NCI-H2171 treated with DMSO at 0.1 percent for 48 hours (cell line): Measurements from ENCODE around the gene EMX2.
A peak's percentile ranks its signal among the peaks of the same experiment; 100 is the strongest.
"Not testable (repeated sequence)": the region's sequence is repeated elsewhere in the genome, so short reads cannot be mapped to it uniquely, and the experiment has no call there.

ENCODE experiments used
- DNase-seq: peaks from one replicate; lab custom pipeline; 2025; lab: John Stamatoyannopoulos, UW

EMX2 gene

DNA sequence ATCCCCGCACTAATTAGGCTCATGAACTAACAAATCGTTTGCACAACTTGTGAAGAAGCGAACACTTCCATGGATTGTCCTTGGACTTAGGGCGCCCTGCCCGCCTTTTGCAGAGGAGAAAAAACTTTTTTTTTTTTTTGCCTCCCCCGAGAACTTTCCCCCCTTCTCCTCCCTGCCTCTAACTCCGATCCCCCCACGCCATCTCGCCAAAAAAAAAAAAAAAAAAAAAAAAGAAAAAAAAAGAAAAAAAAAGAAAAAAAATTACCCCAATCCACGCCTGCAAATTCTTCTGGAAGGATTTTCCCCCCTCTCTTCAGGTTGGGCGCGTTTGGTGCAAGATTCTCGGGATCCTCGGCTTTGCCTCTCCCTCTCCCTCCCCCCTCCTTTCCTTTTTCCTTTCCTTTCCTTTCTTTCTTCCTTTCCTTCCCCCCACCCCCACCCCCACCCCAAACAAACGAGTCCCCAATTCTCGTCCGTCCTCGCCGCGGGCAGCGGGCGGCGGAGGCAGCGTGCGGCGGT is at the start of gene EMX2:
TSS of gene EMX2 (plus strand) at position 41 of the 519 bp plus-strand sequence. CDS start 522 bp downstream, outside the sequence.
- DNase-seq: no peak

GRCh38 chr10:117496031-117496430 is 46.5 kb upstream of the EMX2 start:
- DNase-seq: no peak

DNA sequence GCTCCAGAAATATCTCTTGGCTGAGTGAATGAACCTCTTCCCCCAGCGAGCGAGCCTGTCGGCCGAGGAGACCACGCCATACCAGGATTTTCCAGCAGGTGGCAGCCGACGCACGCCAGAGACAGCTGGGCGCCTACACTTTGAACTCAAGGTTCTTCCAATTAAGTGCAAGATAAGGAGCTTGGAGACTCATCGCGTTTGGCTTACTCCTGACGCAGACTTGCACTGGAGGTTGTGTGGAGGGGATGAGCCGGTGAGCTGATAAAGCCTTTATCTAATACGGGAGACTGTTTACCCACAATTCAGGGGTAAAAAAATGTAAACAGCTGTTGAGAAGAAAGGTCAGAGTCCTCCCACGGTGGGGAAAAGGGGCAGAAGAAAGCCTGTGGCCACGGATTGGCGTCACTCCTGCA is 45.9 kb upstream of the EMX2 start:
- DNase-seq: peak; percentile 74

- DNase-seq: no peak
These were observed 44.8 kb upstream of the EMX2 start for GRCh38 chr10:117497736-117498135.

- DNase-seq: no peak
These were observed 43.1 kb upstream of the EMX2 start for GRCh38 chr10:117499248-117500105.

DNA sequence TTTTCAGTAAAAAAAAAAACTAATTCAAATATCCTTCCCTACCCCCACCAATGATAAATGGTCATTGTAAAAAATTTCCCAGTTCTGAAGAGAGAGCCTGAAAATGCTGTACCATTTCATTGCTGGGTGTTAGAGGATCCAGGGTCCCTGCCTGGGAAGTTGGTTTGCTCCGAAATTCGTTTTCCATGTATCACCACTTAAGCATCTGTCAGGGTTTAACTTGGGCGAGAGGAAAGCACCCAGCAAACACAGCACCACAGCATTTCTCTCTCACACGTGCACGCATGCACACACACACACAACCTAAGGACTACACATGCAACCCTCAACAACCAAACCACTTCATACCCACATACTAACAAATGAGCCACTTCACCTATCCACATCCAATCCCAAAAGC is 42.1 kb upstream of the EMX2 start:
- DNase-seq: no peak

- DNase-seq: no peak
These were observed 41.0 kb upstream of the EMX2 start for GRCh38 chr10:117501460-117502035.

DNA sequence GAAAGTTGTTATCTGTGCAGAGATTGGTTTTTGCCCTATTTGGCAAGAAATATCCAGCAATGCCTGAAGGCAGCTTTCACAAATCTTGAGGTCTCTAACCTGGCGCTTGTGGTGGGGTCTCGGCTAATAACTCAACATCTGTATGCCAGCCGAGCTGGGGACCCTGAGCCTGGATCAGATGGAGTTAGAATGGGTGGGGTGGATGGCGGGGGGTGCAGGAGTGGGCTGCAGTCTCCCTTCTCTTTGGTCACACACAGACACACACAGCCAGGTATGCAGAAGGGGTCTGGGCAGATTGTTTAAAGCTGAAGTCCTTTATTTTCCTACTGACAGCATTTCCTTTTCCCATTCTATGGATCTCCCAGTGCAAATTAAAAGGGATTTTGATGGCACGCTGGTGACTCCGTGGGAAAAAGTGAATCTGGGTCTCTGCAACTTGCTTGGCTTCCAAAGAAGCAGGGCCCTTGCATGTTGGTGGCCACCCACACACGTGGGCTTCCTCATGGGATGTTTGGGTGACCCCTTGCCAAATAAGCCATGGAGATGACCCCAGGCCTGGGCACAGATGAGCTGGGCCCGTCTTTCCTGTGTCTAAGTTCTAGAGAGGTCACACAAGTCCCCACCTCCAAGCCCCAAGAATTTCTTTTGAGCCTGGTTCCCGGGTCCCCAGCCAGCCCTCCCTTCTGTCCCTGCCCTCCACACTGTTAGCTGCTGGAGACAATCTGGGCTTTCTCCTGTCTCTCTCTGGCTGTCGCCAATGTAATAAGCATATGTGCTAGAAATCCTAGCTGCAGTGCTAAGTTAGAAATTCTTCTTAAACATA is 39.9 kb upstream of the EMX2 start:
- no peak for DNase-seq

GRCh38 chr10:117503244-117504205 is 39.0 kb upstream of the EMX2 start:
- DNase-seq: peak; percentile 82

DNA sequence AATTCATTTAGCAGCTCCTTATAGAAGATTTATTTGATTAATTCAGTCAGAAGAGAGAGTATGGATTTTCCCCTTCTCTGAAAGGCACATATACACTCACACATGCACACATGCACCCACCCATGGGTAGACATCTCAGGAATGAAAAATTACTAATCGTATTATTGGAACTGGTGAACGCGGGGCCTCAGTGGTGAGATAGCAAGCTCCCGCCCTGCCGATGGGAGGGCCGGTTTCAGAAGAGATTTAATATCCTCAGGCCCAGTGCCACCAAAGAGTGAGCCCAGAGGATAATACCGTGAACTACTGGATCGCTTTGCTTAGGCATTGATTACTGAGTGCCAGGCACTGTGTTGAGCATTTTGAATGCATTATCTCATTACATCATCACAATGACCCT is 38.0 kb upstream of the EMX2 start:
- DNase-seq: no peak

- not testable (repeated sequence) for DNase-seq
These were observed 35.5 kb upstream of the EMX2 start for GRCh38 chr10:117507081-117507480.

DNA sequence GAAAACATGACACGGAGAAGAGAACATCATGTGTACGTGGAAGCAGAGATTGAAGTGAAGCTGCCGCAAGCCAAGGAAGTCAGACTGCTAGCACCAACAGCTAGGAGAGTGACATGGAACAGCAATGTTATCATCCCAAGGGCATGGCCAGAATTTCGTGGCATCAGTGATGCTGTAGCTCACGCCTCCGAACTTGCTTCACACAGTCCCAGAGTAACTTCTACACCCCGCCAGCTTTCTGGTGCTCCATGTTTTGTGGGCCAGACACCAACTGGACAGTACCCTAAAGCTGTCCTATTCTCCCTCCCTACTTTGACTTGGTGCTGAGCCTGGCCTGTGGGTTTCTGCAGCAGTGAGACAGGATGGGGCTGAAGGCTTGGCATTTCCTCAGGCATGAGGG is 33.0 kb upstream of the EMX2 start:
- no peak for DNase-seq

- no peak for DNase-seq
These were observed 30.8 kb upstream of the EMX2 start for GRCh38 chr10:117511601-117512390.

DNA sequence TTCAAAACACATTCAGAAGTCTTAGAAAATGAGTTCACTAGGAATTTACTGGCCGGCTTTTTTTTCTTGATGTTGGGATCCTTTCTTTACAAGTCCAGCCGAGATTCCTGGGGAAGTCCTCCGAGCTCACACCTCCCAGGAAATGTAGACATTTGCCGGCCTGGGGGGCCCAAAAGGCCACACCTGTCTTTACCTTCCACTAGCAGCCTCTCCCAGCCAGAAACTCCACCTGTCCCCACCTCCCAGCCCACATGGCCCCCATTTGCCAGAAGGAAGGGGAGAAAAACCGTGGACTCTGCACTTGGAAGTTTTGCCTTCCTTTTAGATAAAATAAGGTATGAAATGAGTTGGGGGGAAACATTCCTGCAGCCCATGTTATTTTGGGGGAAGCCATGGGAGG is 27.6 kb upstream of the EMX2 start:
- no peak for DNase-seq

- DNase-seq: no peak
These were observed 25.9 kb upstream of the EMX2 start for GRCh38 chr10:117516681-117517080.

DNA sequence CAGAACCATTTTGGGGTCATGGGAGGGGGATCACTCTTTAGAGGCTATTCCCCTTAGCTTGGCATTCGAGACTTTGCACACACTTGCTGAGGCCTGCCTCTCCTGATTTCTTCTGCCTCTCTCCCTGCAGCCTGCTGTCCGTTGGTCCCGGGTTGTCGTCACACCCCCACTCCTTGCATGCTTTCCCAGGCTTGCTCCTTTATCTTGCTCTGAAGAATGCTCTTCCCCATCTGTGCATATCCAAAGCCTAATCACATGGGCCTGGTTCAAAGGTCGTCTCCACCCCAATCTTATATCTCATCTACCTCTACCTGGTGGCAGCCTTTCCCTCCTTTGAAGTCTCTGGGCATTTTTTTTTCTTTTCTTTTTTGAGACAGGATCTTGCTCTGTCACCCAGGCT is 24.3 kb upstream of the EMX2 start:
- peak; percentile 2 for DNase-seq

DNA sequence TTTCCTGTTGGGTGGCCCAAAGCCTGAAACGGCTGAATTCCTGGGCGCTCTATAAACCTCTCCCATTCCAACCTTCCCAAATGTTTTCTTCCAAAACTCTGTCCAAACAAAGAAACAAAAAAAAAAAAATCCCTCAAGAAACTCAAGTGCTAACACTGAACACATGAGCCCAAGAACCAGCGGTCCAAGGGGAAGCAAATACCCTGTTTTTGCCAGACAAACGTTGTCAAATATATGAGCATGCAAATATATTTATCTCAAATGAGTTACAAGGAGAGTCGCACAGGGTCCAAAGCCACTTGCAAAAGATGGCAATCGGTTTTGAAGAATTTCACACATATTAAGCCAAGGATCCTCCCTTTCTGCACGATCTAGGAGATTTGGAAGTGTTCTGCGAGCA is 23.3 kb upstream of the EMX2 start:
- no peak for DNase-seq

GRCh38 chr10:117519879-117520278 is 22.7 kb upstream of the EMX2 start:
- no peak for DNase-seq

- DNase-seq: no peak
These were observed 11.8 kb upstream of the EMX2 start for GRCh38 chr10:117530791-117531190.

DNA sequence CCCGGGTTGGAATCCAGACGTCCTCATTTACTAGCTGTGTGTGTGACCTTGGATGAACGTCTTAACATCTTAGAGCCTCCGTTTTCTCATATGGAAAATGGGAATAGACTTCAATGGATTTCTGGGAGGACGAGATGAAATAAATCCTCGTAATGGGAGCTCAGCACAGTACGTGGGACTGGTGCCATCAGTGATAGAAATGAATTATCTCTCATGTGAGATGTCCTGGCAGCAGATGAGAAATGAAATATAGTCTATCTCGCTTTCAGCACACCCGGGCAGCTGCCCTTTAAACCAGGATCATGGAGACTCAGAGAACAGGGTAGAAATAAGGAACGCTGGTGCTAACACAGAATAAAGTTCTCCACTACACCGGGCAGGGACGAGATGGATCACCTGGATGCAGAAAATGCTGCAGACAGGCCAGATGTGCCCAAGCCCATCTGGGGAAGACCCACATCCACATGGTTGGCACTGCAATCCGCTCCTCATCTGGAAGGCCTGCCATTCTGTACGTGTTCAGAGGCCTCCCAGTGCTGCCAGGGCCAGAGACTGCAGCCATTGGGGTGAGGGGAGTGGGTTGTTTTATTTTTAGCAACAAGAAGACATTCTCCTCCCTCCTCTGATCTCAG is 11.1 kb upstream of the EMX2 start:
- DNase-seq: no peak
